ENCODE data around the gene PDE4D. TPM values are rescaled to one million over a fixed set of nuclear protein-coding genes. Genes with fewer than 3 reads are reported as not detected.

The PDE4D gene
- total and polyA plus RNA-seq, 4 donors, result 12.8 to 167 (median 44.5) TPM

- ATAC-seq (ENCODE audit: insufficient read depth, low FRiP score) (peak; percentile 44), DNase-seq (peak in 2 of 3 donors; percentile 44 to 57)
- H3K4me3 ChIP-seq, result no peak overlapping the region
- peak overlapping the region; percentile 8 to 27 for H3K9ac ChIP-seq (ENCODE audit: insufficient read depth in 1 of 2, low read length in 2 of 2)
- no peak for TF ChIP-seq CTCF (IDR thresholded peaks at IDR 0.05; ENCODE audit: control extremely low read depth, extremely low read depth)
- no peaks in the 10 kb centered on the region for H3K9me3 ChIP-seq (ENCODE audit: control insufficient read depth in 4 of 4, insufficient read depth in 3 of 4, low read length in 3 of 4)
- peak overlapping the region; percentile 53 to 61 for H3K27ac ChIP-seq (ENCODE audit: low read depth in 1 of 2, low read length in 1 of 2)
- WGBS, 2 donors, result 36 to 47% methylated on average over 5 of the region's 5 CpGs
- H3K4me1 ChIP-seq (ENCODE audit: control insufficient read depth in 5 of 5, insufficient read depth in 5 of 5, low read length in 5 of 5), result peaks cover 0 to 18% (median 5%) of the 10 kb centered on the region in 5 donors
- no peaks in the 10 kb centered on the region for H3K27me3 ChIP-seq (ENCODE audit: control insufficient read depth in 3 of 3, insufficient read depth in 3 of 3, low read length in 2 of 3)
- H3K36me3 ChIP-seq (ENCODE audit: control insufficient read depth in 4 of 4, insufficient read depth in 4 of 4, low read length in 4 of 4), result no peaks in the 10 kb centered on the region
Measured at GRCh38 chr5:59296317-59297264, 596.9 kb downstream of the PDE4D start.

GRCh38 chr5:59293700-59294099 lies 599.8 kb downstream of the PDE4D start:
- DNase-seq, result no peak
- no peak overlapping the region for H3K9ac ChIP-seq (ENCODE audit: insufficient read depth in 1 of 2, low read length in 2 of 2)
- WGBS, 2 donors, result 92 to 93% methylated on average over 4 of the region's 4 CpGs
- no peak for TF ChIP-seq CTCF (IDR thresholded peaks at IDR 0.05; ENCODE audit: control extremely low read depth, extremely low read depth)
- H3K27me3 ChIP-seq (ENCODE audit: control insufficient read depth in 3 of 3, insufficient read depth in 3 of 3, low read length in 2 of 3), result no peaks in the 10 kb centered on the region
- no peaks in the 10 kb centered on the region for H3K36me3 ChIP-seq (ENCODE audit: control insufficient read depth in 4 of 4, insufficient read depth in 4 of 4, low read length in 4 of 4)
- H3K27ac ChIP-seq (ENCODE audit: low read depth in 1 of 2, low read length in 1 of 2), result no peak overlapping the region
- peaks cover 0 to 14% (median 5%) of the 10 kb centered on the region in 5 donors for H3K4me1 ChIP-seq (ENCODE audit: control insufficient read depth in 5 of 5, insufficient read depth in 5 of 5, low read length in 5 of 5)
- H3K4me3 ChIP-seq, result no peak overlapping the region
- no peak for ATAC-seq (ENCODE audit: insufficient read depth, low FRiP score)
- H3K9me3 ChIP-seq (ENCODE audit: control insufficient read depth in 4 of 4, insufficient read depth in 3 of 4, low read length in 3 of 4), result no peaks in the 10 kb centered on the region

- Histone ChIP-seq H3K27ac (ENCODE audit: low read depth in 1 of 2, low read length in 1 of 2) (no peak overlapping the region), H3K27me3 (ENCODE audit: control insufficient read depth in 3 of 3, insufficient read depth in 3 of 3, low read length in 2 of 3) (no peaks in the 10 kb centered on the region), H3K9me3 (ENCODE audit: control insufficient read depth in 4 of 4, insufficient read depth in 3 of 4, low read length in 3 of 4) (no peaks in the 10 kb centered on the region), H3K9ac (ENCODE audit: insufficient read depth in 1 of 2, low read length in 2 of 2) (no peak overlapping the region), H3K36me3 (ENCODE audit: control insufficient read depth in 4 of 4, insufficient read depth in 4 of 4, low read length in 4 of 4) (no peaks in the 10 kb centered on the region), H3K4me1 (ENCODE audit: control insufficient read depth in 5 of 5, insufficient read depth in 5 of 5, low read length in 5 of 5) (peaks cover 0 to 15% (median 5%) of the 10 kb centered on the region in 5 donors), H3K4me3 (no peak overlapping the region)
- ATAC-seq (ENCODE audit: insufficient read depth, low FRiP score) (no peak), DNase-seq (no peak)
- TF ChIP-seq CTCF (IDR thresholded peaks at IDR 0.05; ENCODE audit: control extremely low read depth, extremely low read depth), result no peak
Measured at GRCh38 chr5:59291941-59292340, 601.6 kb downstream of the PDE4D start.

Data from lung (tissue), 12 donors.